Kidney capillary endothelial cell (primary cell): ENCODE results near the gene VPS13D.
"Not testable (repeated sequence)": the region's sequence is repeated elsewhere in the genome, so short reads cannot be mapped to it uniquely, and the experiment has no call there.

ENCODE experiments used
- DNase-seq: peaks from one replicate; pipeline ENCODE4 v3.0.0-alpha.2; 2018; ENCODE audit warnings: low spot score

The VPS13D gene

GRCh38 chr1:12294076-12294475 is 64.2 kb downstream of the VPS13D start:
- no peak for DNase-seq

- no peak for DNase-seq
These were observed 66.2 kb downstream of the VPS13D start for GRCh38 chr1:12296016-12296415.

DNA sequence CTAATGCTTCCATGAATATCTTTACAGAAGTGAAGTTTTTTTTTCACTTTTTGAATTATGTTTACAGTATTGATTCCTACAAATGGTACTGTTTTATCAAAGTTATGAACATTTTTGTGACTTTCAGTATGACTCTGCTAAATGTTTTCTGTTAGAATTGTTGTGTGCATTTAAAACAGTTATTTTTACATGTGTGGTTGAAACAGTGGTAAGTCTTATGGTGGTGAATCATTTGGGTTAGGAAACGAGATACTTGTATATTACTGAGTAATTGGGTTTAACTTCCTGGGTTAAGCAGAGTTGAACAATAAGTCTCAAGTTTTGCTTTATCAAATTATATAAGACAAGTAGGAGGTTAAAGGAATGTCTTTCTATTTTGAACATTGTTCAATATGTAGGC is 66.8 kb downstream of the VPS13D start:
- peak; percentile 71 for DNase-seq

DNA sequence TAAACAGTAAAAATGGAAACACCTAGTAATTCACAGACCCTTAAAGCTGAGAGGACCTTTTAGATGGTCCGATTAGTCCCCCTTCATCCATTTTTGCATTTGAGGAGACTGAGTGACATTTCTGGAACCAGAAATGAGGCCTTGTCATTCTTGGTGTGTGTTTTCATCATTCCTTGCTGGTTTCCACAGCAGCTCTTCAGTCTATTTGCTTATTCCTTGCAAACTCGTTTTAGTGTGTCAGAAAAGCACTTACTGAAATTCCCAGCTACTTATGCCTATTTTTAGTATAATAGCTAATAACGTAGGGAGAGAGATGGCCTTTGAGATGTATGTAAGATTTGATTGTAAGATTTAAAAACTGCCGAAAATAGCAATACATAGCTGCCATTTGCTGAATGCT is 70.9 kb downstream of the VPS13D start:
- DNase-seq: no peak

GRCh38 chr1:12301518-12302237 is 71.8 kb downstream of the VPS13D start:
- no peak for DNase-seq

- no peak for DNase-seq
These were observed 73.1 kb downstream of the VPS13D start for GRCh38 chr1:12302798-12303447.

- DNase-seq: no peak
These were observed 75.5 kb downstream of the VPS13D start for GRCh38 chr1:12305377-12305776.

DNA sequence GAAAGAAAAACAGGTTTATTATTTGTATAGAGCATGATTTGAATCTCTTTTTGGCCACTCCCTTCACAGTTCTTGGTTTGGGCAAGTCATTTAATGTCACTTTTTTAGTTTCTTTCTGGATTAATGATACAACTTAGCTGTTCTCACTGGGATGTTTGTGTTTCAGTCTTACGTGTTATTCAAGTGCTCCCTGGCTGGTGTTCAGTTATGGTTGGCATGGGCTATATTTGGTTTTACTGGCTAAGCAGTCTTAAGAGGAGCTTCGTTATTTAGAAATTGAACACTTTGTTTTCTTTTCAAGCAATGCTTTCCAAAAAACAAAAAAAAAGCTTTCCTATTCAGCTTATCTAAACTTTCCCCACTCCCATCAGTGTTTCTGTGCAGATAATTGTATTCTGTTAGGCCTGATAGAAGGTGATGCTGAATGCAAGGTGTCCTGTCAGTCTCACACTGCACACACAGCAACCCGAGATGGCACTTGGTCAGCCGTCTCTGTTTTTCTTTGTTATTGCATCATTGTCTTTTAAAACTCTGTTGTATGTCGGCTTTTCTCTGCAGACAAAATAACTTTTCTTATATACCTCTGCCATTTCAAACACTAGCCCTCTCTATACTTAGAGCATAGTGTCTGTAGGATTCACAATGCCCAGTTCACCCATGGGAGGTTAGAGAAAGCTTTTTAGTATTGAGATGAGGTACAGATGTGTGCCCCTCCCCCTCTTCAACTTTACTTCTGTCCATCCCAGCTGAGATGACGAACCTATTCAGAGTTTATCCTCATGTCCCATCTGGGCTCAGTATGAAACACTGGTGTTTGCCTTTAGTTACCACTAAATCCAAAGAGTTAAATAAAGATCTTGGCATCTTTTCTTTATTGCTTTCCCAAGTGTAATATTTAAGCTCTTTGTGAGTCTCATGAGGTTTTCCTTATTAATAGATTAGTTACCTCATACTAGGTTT is 80.2 kb downstream of the VPS13D start:
- no peak for DNase-seq

- DNase-seq: peak; percentile 50
These were observed 84.6 kb downstream of the VPS13D start for GRCh38 chr1:12314333-12314903.

GRCh38 chr1:12315146-12315545 is 85.3 kb downstream of the VPS13D start:
- DNase-seq: no peak

DNA sequence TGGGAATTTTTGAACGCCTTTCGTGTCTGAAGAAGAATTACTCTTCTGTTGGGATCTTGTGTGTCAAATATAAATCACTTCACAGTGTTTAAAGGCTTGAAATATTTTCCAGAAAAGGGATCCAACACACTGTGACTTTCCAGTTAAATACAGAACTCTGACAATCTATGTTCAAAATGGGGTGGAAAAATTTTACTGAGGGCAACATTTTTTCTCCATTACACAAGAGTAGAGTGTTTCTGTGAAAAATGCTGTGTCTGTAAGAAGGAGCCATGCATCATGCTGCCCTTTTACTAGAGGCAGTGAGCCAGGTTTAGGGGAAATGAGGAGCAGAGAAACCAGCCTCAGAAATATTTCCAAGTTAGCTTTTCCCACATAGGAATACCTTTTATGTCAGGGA is 86.5 kb downstream of the VPS13D start:
- DNase-seq: no peak

GRCh38 chr1:12320486-12320885 is 90.7 kb downstream of the VPS13D start:
- no peak for DNase-seq

DNA sequence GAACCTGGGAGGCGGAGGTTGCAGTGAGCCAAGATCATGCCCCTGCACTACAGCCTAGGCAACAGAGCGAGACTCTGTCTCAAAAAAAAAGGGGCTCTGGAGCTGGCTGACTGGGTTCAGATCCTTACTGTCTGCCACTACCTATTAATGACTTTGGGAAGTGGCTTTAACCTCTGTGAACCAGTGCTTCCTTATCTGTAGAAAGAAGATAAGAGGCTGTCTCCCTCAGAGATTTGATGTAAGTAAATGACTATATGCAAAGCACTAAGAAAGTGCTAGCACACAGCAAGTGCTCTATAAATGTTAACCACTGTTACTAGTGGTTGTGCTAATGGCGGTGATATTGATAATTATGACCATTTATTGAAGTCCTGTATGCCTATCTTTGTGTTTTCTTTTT is 94.6 kb downstream of the VPS13D start:
- no peak for DNase-seq

DNA sequence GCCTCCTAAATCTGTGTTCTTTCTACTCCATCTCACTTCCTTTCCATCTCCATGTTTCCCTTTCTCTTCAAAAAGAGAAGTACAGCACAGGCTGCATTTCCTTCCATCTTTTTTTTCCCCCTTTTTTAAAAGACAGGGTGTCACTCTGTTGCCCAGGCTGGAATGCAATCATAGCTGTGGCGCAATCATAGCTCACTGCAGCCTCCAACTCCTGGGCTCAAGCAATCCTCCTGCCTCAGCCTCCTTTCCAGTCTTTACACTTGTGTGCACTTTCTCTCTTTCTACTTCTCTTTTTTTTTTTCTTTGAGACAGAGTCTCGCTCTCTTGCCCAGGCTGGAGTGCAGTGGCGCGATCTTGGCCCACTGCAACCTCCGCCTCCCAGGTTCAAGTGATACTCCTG is 95.1 kb downstream of the VPS13D start:
- not testable (repeated sequence) for DNase-seq

DNA sequence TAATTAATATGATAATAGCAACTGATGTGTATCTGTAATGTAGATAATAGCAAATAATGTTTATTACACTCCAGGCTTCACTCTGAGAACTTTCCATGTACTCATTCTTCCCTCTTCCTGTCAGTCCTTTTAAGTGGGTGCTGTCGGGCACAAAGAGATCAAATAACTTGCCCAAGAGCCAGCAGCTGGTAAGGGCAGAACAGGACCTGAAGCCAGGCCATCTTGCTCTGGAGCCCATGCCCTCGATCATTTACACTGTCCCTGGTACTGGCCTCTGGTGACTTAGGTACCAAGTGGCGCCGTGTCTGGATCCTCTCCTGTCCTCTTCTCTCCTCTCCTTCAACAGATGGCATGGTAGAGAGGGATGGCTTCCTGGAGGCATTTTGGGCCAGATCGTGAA is 97.2 kb downstream of the VPS13D start:
- no peak for DNase-seq

- DNase-seq: no peak
These were observed 97.7 kb downstream of the VPS13D start for GRCh38 chr1:12327566-12327965.

DNA sequence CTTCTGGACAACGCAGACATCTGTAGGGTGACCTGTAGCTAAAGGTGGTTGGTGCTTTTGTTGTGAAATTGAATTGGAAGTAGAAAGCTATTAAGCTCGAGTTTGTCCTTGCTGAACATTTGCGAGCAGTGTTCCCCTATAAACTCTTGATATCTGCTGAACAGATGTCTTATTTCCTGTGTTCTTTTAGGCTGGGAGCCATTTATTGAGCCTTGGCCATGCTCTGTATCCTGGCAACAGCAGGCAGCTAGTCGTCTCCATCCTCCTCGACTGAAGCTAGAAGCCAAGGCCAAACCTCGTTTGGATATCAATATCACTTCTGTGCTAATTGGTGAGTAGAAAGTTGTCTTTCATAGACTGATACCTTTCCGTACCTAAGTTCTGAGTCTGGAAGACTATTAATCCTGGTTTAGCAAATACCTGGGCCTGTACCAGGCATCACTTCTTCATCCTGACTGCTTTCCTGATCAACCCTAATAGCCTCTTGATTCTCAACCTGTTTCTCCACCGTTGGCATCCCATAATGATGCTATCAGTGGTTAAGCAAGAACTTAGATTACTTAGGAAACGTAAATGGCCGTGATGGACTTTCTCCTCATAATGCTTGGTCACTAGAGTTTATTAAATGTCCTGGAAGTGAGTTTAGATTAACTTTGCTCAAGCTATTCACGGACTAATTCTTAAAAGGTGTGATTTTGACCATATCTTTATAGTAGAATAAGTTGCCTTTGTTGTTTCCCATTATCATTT is 103.4 kb downstream of the VPS13D start:
- no peak for DNase-seq

GRCh38 chr1:12335815-12336214 is 106.0 kb downstream of the VPS13D start:
- no peak for DNase-seq

- no peak for DNase-seq
These were observed 106.6 kb downstream of the VPS13D start for GRCh38 chr1:12336413-12336812.

DNA sequence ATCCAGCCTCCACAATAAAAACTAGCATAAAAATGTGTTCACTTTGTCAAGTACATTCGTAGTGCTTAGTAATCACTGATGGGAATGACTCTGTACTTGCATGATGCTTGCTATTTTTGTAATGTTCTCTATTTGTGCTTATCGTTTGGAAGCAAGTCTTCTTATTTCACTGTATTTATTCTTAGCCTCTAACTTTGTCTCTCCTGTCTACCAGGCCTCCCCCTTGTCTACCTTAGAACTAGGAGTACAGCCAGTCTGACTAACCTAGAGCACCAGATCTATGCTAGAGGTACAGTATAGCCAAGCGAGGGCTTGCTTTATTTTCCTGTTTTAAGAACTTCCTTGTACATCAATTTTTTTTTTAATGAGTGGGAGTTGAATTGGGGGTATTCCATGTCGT is 108.2 kb downstream of the VPS13D start:
- no peak for DNase-seq

- DNase-seq: no peak
These were observed 109.0 kb downstream of the VPS13D start for GRCh38 chr1:12338823-12339222.

DNA sequence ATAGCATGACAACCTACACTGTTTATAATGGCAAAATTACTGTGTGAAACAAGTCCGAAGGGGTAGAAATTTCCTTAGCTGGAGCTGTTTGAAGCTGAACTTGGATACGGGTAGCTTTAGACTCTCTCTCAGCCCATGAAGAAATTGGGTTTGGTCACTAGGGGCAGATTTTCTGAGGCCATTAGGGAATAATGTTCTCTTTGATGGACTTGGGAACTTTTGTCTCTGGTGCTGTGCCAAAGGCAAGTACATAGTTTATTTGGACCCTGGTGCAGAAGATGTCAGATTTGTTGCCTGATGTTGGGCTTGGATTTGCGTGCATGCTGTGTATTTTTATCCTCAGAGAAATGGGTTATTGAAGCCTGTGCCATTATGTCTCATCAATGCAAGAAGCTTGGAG is 109.6 kb downstream of the VPS13D start:
- DNase-seq: no peak
